Duodenal mucosa (tissue), 2 donors: ENCODE measurements around the gene PDE4A.

Source experiments
- H3K27ac ChIP-seq: one replicate; pipeline ENCODE4 v1.7.0; 2013; ENCODE audit warnings: low read depth, low read length
- H3K27me3 ChIP-seq, 2 donors: one replicate each; pipeline ENCODE4 v1.7.0; 2013; ENCODE audit warnings: low read length in 2 of 2, control low read depth in 1 of 2; ENCODE audit not compliant: insufficient read depth in 2 of 2, control insufficient read depth in 1 of 2
- H3K36me3 ChIP-seq, 2 donors: one replicate each; pipeline ENCODE4 v1.7.0; 2013; ENCODE audit warnings: low read length in 2 of 2, control low read depth in 1 of 2; ENCODE audit not compliant: insufficient read depth in 2 of 2, control insufficient read depth in 1 of 2
- H3K4me1 ChIP-seq, 2 donors: one replicate each; pipeline ENCODE4 v1.7.0; 2013; ENCODE audit warnings: low read length in 2 of 2, control low read depth in 1 of 2; ENCODE audit not compliant: insufficient read depth in 2 of 2, control insufficient read depth in 1 of 2
- H3K4me3 ChIP-seq, 2 donors: one replicate each; pipeline ENCODE4 v1.7.0; 2013; ENCODE audit warnings: low read length in 2 of 2, low read depth in 1 of 2
- H3K9ac ChIP-seq, 2 donors: one replicate each; pipeline ENCODE4 v1.7.0; 2013; ENCODE audit warnings: low read length in 2 of 2, low read depth in 1 of 2
- H3K9me3 ChIP-seq, 2 donors: one replicate each; pipeline ENCODE4 v1.7.0; 2013; ENCODE audit warnings: low read length in 2 of 2, control low read depth in 1 of 2; ENCODE audit not compliant: control insufficient read depth in 1 of 2

Gene PDE4A

DNA sequence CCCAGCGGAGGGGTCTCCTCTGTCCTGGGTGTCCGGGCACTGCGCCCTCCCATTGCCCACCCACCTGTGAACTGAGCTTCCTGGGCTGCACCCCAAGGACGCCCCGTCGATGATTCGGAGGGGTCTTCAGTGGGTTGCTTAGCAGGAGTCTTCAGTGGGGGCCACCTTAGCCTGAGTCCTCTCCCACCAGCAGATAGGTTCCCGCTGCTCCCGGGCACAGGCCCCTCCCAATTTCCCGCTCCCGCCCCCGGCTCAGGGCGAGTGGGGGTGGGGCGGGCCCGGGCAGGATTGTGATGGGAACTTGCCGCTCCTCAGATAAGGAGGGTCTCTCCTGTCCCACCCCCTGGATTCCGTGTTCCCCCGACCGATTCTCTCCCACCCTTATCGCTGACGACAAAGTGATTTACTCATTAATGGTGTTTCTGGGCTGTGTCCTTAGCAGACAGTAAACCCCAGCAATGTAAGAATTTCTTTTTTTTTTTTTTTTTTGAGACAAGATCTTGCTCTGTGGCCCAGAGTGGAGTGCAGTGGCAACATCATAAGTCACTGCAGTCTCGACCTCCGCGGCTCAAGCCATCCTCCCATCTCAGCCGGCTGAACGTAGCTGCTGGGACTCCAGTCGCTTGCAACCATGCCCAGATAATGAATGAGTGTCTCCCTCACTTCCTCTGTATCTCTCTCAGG is 97.6 kb downstream of the PDE4A start:
- H3K4me1 ChIP-seq: peaks cover 0 to 19% of the 10 kb centered on the region in 2 donors
- H3K9me3 ChIP-seq: no peaks in the 10 kb centered on the region
- no peak overlapping the region for H3K9ac ChIP-seq
- no peak overlapping the region for H3K27ac ChIP-seq
- H3K36me3 ChIP-seq: no peaks in the 10 kb centered on the region
- H3K27me3 ChIP-seq: peaks cover 69 to 70% of the 10 kb centered on the region in 2 donors
- H3K4me3 ChIP-seq: peak overlapping the region; percentile 35 to 43

DNA sequence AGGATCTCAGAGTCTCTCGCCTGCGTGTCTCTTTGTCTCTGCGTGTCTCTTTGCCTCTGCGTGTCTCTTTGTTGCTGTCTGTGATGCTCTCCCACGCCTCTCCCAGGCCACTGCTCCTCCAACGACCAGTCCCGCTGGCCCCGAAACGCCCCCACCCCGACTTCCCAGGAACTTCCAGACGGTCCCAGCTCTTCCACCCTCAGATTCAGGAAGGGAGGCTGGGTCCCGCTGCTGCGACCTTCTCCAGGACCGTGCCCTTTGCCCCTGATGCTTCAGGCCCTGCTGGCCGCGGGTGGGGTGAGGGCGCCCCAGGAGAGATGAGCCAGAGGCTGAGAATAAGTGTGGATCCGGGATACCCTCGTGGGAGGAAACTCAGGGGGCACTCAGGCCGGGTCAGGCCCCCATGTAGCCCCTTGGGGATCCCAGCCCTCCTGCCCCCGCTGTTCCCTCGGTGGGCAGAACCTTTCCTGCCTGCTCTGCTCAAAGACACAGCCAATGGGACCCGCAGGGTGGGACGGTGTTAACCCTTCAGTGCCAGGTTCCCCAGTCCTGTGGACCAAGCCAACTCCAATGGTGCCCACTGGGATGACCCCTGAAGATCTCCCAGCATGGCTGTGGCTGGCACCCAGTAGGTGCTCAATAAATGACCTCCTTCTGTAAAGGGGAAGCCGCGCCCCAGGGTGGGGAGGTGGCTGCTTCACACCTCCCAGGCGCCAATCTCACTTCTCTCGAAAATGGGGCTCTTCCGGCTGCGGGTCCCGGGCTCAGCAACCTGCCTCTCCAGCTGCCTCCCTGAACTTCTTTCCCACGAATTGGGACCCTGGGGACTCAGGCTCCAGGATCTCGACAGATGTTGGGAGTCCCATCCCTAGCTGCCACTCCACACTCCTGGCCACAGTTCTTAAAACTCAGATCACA is 98.4 kb downstream of the PDE4A start:
- Histone ChIP-seq H3K9me3 (no peaks in the 10 kb centered on the region), H3K9ac (no peak overlapping the region), H3K4me1 (peaks cover 0 to 19% of the 10 kb centered on the region in 2 donors), H3K27me3 (peaks cover 61 to 62% of the 10 kb centered on the region in 2 donors), H3K4me3 (no peak overlapping the region), H3K36me3 (no peaks in the 10 kb centered on the region), H3K27ac (no peak overlapping the region)
